D721Med (cell line): ENCODE data around the gene FOXG1.

ENCODE experiments used
- DNase-seq: peaks from one replicate; pipeline ENCODE4 v3.0.0; 2011; ENCODE audit warnings: low spot score; ENCODE audit not compliant: insufficient read length
- FAIRE-seq: peaks from 2 replicates; lab custom pipeline; 2011; peaks lifted over from hg19 to GRCh38; lab: Jason Lieb, UNC
- TF ChIP-seq, protein P1 (sequence below): IDR thresholded peaks from 2 replicates; pipeline ENCODE4 v1.5.1; 2012; ENCODE audit warnings: mild to moderate bottlenecking, control low read depth; ENCODE audit not compliant: insufficient read depth; ENCODE audit errors: missing control alignments

The FOXG1 gene

DNA sequence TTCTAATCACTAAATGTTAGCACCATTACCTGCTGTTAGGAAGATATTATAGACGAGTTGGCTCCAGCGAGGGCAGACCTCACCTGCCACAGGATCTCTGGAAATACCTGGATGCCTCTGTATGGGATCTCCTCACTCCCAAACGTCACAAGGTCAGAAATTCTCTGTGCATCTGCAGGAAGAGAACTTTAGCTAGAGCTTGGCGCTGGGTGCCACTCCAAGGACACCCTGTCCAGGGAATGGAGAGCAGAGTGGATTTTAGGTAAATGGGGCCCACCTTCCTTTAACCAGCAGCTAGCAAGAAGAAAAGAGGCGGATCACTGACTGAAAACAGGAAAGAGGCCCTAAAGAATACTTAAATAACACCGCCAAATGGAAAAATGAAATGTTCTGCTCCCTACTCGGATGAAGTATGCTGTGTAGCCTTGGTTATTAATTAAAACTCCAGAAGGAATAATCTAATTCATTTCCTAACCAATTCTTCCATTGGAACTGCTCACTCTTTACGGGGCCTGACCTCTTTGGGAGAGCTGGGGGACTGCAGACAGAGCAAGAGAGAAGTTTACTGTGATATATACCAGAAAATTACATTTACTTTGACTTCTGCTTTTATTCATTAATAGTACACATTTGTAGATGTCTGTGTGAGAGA lies 4.2 kb upstream of the FOXG1 start:
- no peak for FAIRE-seq
- TF ChIP-seq, protein P1, sequence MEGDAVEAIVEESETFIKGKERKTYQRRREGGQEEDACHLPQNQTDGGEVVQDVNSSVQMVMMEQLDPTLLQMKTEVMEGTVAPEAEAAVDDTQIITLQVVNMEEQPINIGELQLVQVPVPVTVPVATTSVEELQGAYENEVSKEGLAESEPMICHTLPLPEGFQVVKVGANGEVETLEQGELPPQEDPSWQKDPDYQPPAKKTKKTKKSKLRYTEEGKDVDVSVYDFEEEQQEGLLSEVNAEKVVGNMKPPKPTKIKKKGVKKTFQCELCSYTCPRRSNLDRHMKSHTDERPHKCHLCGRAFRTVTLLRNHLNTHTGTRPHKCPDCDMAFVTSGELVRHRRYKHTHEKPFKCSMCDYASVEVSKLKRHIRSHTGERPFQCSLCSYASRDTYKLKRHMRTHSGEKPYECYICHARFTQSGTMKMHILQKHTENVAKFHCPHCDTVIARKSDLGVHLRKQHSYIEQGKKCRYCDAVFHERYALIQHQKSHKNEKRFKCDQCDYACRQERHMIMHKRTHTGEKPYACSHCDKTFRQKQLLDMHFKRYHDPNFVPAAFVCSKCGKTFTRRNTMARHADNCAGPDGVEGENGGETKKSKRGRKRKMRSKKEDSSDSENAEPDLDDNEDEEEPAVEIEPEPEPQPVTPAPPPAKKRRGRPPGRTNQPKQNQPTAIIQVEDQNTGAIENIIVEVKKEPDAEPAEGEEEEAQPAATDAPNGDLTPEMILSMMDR, result no peak
- DNase-seq, result no peak

DNA sequence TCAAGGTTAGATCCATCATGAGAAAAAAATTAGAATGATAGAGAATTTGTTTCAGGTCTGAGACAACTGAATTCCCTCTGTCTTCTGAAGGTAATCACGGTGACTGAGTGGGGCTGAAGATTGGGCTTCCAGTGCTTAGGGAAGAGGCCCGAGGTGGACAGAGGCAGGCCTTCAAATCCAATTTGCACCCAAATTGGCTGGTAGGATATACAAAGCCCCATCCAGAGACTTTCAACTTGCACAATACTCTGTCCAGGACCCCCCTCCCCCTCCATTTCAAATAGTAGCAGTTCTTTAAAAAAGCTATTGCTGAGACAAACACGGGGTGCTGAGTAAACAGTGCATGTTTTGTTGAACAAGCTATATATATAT lies 3.6 kb upstream of the FOXG1 start:
- DNase-seq, result no peak
- TF ChIP-seq, protein P1, result no peak
- FAIRE-seq, result no peak

DNA sequence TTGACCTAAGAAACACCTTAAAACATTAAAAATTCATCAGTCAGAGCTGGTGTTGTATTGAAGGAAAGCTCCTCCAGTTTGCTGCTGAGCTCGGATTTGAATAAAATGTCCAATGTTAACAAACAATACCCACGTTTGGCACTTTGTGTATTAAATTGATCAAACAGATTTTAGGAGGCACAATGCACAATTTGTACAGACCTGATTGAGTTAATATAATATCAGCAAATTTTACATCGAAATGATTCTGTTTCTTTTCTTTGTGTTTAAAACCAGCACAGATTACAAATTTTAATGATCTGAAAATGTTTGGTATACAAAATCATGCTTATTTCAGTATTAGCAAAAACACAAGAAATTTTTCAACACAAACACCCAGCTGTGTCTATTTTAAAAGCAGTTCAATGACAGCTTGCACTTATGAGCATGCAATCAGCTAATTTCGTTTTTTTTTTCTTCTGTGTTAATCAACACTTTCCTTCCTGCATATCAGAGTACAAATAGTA lies 2.8 kb upstream of the FOXG1 start:
- DNase-seq (no peak), FAIRE-seq (no peak)
- TF ChIP-seq, protein P1, result no peak

DNA sequence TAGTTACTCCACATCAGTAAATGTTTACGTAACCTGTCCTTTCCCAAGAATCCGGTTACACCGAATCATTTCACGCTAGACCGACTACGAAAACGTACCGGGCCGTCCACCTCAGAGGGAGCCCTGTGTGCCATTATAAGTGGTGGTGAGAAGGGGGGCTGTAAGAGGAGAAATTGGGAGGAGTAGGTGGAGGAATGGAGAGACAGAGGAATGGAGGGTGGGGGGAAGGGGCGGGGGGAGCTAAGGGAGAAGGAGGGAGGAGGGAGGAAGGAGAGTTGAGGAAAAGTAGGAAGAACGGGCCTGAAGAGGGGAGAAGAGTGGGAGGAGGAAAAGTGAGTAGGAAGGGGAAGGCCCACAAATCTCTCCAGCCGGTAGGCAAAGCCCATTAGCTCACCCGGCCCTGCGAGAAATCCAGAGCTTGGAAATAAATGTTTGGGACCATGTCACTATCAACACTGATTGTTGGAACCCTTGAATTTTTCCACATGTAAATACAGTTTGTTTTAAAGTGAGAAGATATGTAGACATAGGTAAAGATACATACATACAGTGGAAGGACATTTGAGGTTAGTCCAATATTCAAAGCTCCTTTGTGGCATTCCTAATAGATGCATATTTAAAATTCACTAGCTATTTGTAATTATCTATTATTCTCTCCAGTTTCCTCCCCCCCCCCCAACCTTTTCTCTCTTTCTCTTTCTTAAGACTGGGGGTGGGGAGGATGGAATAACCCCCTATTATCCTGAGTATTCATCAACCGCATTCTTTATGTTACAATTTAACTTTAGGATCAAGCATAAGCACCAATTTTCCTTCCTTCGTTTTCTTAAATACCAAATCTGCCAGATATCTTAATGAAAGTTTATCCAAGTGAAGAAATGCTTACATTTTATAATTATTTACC lies 2.1 kb upstream of the FOXG1 start:
- FAIRE-seq (peak; percentile 48), DNase-seq (no peak)
- TF ChIP-seq, protein P1, result no peak

DNA sequence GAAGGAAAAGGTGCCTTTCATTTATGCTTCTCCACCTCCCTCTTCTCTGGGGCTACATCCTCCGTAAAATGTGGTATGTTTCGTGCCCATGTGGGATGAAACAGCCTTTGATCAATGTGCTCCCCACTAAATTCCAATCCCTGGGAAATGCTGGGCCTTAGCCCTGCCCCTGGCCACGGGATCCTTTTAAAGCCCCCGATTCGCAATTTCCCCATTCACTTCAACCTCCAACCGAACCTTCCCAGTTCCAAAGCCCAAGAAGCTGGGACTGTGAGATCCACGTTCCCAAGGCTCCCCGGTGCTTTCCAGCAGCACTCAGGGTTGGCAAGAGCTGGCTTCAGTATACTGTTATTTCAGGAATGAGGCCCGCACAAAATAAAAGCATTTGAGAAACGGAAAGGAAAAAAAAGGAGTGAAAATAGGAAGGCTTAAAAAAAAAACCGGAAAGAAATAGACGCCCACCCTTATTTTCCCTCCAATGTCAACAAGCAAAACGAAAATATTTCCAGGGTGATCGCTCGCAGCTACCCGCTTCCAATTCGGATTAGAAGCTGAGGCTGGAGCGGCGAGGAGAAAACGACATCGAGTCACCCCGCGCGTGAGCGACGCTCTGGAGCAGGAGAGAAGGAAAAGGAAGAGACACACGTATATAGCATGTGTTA lies 1.3 kb upstream of the FOXG1 start:
- TF ChIP-seq, protein P1, result no peak
- no peak for FAIRE-seq
- no peak for DNase-seq

DNA sequence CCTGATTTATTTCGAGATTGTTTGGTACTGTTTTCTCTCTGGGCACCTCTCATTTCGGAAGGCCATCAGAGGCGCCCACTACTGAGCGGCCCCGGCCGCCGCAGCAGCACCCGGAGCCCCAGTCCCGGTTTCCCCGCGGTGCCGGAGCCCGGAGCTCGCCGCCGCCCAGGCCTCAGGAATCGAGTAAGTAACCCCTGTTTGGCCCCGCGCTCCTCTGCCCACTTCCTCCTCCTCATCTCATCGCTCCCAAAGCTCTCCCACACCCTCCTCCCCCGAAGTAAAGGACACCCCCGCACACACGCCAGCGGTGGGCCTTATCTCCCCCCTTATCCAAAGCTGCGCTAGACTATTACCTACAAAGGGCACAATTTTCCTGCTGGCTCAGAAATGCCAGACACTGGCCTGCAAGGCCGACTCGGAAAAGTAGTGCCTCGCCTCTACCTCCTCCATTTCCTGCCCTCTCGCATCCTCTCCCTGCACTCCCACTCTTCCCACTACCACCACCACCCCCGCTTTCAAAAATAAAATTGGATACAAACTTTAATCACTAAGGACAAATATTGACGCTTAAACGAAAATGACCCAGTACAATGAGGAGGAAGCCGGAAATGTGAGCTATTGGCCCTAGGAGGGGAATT lies 637 bp upstream of the FOXG1 start:
- no peak for FAIRE-seq
- TF ChIP-seq, protein P1, result no peak
- DNase-seq, result no peak
